Measurements from ENCODE around the gene HIP1R.
"Not testable (repeated sequence)": the region's sequence is repeated elsewhere in the genome, so short reads cannot be mapped to it uniquely, and the experiment has no call there.

The HIP1R gene

GRCh38 chr12:122795807-122796206 is 39.5 kb upstream of the HIP1R start:
- H3K4me3 ChIP-seq (ENCODE audit: low read depth, low read length): no peak overlapping the region
- DNase-seq (ENCODE audit: low read depth): no peak
- no peak for TF ChIP-seq CTCF (IDR thresholded peaks at IDR 0.05; ENCODE audit: control insufficient read depth, extremely low read depth, insufficient read depth)

GRCh38 chr12:122799641-122800243 is 35.5 kb upstream of the HIP1R start:
- H3K4me3 ChIP-seq (ENCODE audit: low read depth, low read length): no peak overlapping the region
- TF ChIP-seq CTCF (IDR thresholded peaks at IDR 0.05; ENCODE audit: control insufficient read depth, extremely low read depth, insufficient read depth): no peak
- DNase-seq (ENCODE audit: low read depth): no peak

DNA sequence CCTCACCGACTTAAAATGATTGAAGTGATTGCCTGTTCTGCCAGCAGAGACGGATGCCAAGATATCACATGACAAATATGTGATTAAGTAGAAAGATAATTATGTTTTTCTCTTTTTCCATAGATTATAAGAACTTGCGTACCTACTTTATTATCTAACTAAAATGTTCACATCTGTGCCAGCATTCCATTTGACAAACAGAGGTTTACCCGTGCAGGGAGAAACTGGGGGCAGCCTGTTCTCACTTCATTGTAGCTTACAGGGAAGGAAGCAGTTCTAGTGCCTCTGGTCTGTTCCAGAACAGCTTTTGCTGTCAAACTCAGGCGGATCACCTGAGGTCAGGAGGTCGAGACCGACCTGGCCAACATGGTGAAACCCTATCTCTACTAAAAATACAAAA is 31.3 kb upstream of the HIP1R start:
- H3K4me3 ChIP-seq (ENCODE audit: low read depth, low read length): no peak overlapping the region
- DNase-seq (ENCODE audit: low read depth): no peak
- TF ChIP-seq CTCF (IDR thresholded peaks at IDR 0.05; ENCODE audit: control insufficient read depth, extremely low read depth, insufficient read depth): no peak

GRCh38 chr12:122804957-122805356 is 30.3 kb upstream of the HIP1R start:
- DNase-seq (ENCODE audit: low read depth); H3K4me3 ChIP-seq (ENCODE audit: low read depth, low read length): not testable (repeated sequence)

GRCh38 chr12:122807651-122808050 is 27.6 kb upstream of the HIP1R start:
- DNase-seq (ENCODE audit: low read depth): no peak
- no peak for TF ChIP-seq CTCF (IDR thresholded peaks at IDR 0.05; ENCODE audit: control insufficient read depth, extremely low read depth, insufficient read depth)
- no peak overlapping the region for H3K4me3 ChIP-seq (ENCODE audit: low read depth, low read length)

- DNase-seq (ENCODE audit: low read depth): no peak
- H3K4me3 ChIP-seq (ENCODE audit: low read depth, low read length): no peak overlapping the region
- TF ChIP-seq CTCF (IDR thresholded peaks at IDR 0.05; ENCODE audit: control insufficient read depth, extremely low read depth, insufficient read depth): no peak
These were observed 23.5 kb upstream of the HIP1R start for GRCh38 chr12:122811777-122812176.

DNA sequence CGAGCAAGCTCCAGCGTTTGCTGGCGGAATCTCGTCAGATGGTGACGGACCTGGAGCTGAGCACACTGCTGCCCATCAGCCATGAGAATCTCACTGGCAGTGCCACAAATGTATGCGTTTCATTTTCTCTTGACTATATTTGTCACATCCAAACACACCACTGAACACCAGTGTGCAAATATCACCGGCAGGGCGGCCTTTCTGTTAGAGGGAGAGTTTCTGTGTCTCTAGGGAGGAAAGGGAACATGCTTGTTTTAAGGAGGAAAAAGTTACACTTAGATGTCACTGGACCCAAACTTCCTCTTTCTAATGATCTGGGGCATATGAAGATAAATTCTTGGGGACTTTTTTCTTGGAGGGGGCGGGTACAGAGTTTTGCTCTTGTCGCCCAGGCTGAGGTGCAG is 21.9 kb upstream of the HIP1R start:
- no peak for DNase-seq (ENCODE audit: low read depth)
- no peak overlapping the region for H3K4me3 ChIP-seq (ENCODE audit: low read depth, low read length)
- TF ChIP-seq CTCF (IDR thresholded peaks at IDR 0.05; ENCODE audit: control insufficient read depth, extremely low read depth, insufficient read depth): no peak
